Activated B cell treated with CpG ODN at 0.5 μM for 24 hours (primary cell): ENCODE data around the gene UBE2QL1. TPM values are rescaled to one million over a fixed set of nuclear protein-coding genes. Genes with fewer than 3 reads are reported as not detected.

Experiments used
- ATAC-seq: fragments of 200-7000 bp; cut with Tn5 transposase; one replicate; pipeline ENCODE4 v1.10.0; 2021; ENCODE audit warnings: low read depth, mild to moderate bottlenecking, moderate library complexity
- CTCF ChIA-PET: fragments of 350-600 bp; sonication (Branson Sonifier 250); formaldehyde crosslinking; loops from one replicate; lab custom pipeline; 2021; ENCODE audit warnings: antibody characterized with exemption; lab: Charles Lee
- POLR2A ChIA-PET: fragments of 350-600 bp; sonication (Branson Sonifier 250); formaldehyde crosslinking; loops from one replicate; lab custom pipeline; 2021; ENCODE audit warnings: antibody characterized with exemption; lab: Charles Lee
- DNase-seq: peaks from one replicate; pipeline ENCODE4 v3.0.0; 2022
- H3K27ac Mint-ChIP-seq: one replicate; pipeline ENCODE4 v1.8.0; 2020; ENCODE audit warnings: mixed read lengths
- H3K27me3 Mint-ChIP-seq: one replicate; pipeline ENCODE4 v1.8.0; 2021; ENCODE audit warnings: mixed read lengths
- H3K36me3 Mint-ChIP-seq: one replicate; pipeline ENCODE4 v1.8.0; 2021; ENCODE audit warnings: low read depth, mixed read lengths
- H3K4me1 Mint-ChIP-seq: one replicate; pipeline ENCODE4 v1.8.0; 2021; ENCODE audit warnings: mixed read lengths
- H3K4me3 Mint-ChIP-seq: one replicate; pipeline ENCODE4 v1.8.0; 2020; ENCODE audit warnings: mild to moderate bottlenecking, mixed read lengths
- H3K9me3 Mint-ChIP-seq: one replicate; pipeline ENCODE4 v1.8.0; 2020; ENCODE audit warnings: mixed read lengths
- intact Hi-C: fragments of 100-400 bp; cut with micrococcal nuclease; formaldehyde crosslinking; loops from one replicate; pipeline ENCODE4 v1.15.1; 2024
- total RNA-seq: library from RNA; stranded (reverse); gene quantifications from 2 replicates; pipeline ENCODE4 v1.2.3, GENCODE V29; 2022
- TF ChIP-seq, protein P1 (sequence below): fragments of 200-600 bp; IDR thresholded peaks from one replicate; pipeline ENCODE4 v1.8.0; 2022; ENCODE audit warnings: antibody characterized with exemption, mild to moderate bottlenecking

The UBE2QL1 gene
- total RNA-seq, 1 donor from 2014 or later = 1.2 TPM

DNA sequence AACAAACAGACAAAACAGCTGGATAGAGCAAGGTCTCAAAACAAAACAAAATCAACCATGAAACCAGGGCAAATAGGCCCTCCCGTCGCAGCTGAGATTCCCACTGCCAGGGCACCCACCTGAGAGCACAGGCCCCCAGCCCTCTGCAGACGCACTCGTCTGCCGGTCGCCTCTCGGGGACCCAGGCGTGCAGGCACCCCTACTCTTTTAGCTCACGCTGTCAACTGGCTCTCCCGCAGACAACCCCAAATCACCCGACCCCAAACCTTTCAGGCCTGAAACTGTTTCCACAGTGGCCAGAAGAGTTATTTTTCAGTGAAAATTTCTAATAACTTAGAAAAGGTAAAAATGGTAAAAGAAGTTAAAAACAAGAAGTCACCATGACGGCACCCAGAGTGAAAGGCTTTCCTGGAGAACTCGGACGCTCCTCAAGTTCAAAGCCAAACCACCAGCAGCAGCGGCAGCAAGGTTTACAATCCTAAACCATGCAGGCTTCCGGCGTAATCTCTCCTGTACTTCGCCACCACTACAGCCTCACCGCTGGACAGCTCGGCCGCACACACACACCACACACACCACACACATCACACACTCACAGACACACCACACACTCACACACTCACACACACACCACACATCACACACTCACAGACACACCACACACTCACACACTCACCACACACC is 1.9 kb upstream of the UBE2QL1 start:
- Mint-ChIP-seq H3K27me3 (peaks cover 37% of the 10 kb centered on the region), H3K27ac (no peak overlapping the region), H3K4me3 (no peak overlapping the region), H3K36me3 (no peaks in the 10 kb centered on the region), H3K4me1 (peaks cover 14% of the 10 kb centered on the region), H3K9me3 (no peaks in the 10 kb centered on the region)
- intact Hi-C loops = loop anchor here (10.0 kb wide), 1 partner anchor 128 kb away; no protein-coding TSS in a partner anchor
- TF ChIP-seq, protein P1, sequence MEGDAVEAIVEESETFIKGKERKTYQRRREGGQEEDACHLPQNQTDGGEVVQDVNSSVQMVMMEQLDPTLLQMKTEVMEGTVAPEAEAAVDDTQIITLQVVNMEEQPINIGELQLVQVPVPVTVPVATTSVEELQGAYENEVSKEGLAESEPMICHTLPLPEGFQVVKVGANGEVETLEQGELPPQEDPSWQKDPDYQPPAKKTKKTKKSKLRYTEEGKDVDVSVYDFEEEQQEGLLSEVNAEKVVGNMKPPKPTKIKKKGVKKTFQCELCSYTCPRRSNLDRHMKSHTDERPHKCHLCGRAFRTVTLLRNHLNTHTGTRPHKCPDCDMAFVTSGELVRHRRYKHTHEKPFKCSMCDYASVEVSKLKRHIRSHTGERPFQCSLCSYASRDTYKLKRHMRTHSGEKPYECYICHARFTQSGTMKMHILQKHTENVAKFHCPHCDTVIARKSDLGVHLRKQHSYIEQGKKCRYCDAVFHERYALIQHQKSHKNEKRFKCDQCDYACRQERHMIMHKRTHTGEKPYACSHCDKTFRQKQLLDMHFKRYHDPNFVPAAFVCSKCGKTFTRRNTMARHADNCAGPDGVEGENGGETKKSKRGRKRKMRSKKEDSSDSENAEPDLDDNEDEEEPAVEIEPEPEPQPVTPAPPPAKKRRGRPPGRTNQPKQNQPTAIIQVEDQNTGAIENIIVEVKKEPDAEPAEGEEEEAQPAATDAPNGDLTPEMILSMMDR = no peak
- DNase-seq (no peak), ATAC-seq (no peak)
- ChIA-PET CTCF (no interaction called here), POLR2A (no interaction called here)

DNA sequence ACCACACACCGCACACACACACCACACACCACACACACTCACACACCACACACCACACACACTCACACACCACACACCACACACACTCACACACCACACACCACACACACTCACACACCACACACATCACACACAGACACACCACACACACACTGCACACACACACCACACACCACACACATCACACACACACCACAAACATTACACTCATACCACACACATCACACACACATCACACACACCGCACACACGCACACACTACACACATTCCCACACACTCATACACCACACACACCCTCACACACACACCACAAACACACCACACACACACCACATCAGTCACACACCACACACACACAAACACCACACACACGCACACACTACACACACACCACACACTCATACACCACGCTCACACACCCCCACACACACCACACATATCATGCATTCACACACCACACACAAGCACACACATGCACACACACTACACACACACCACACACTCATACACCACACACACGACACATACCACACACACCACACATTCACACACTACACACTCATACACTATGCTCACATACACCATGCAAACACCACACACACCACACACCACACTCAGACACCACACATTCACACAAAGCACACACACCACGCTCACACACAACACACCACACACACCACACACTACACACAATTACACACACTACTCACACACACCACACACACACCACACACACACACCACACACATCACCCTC is 1.1 kb upstream of the UBE2QL1 start:
- CTCF ChIA-PET = no interaction called here
- ATAC-seq = no peak
- TF ChIP-seq, protein P1 = no peak
- no peak for DNase-seq
- Mint-ChIP-seq H3K36me3 (no peaks in the 10 kb centered on the region), H3K9me3 (no peaks in the 10 kb centered on the region), H3K4me1 (peaks cover 14% of the 10 kb centered on the region), H3K27ac (no peak overlapping the region), H3K27me3 (peaks cover 37% of the 10 kb centered on the region), H3K4me3 (no peak overlapping the region)
- POLR2A ChIA-PET = no interaction called here
- intact Hi-C loops = loop anchor here (2.0 to 10.0 kb wide), 2 partner anchors 69 to 127 kb away; partner anchors contain the start of gene MED10

DNA sequence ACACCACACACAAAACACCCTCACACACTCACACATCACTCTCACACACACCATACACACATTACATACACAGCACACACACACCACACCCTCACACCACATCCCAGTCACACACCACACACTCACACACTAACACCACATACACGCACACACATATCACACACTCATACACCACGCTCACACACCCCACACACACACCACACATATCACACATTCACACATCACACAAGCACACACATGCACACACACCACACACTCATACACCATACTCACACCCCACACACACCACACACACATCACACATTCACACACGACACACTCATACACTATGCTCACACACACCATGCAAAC is 543 bp upstream of the UBE2QL1 start:
- no peak overlapping the region for H3K27ac Mint-ChIP-seq
- H3K9me3 Mint-ChIP-seq = no peaks in the 10 kb centered on the region
- ChIA-PET POLR2A (no interaction called here), CTCF (no interaction called here)
- H3K4me3 Mint-ChIP-seq = no peak overlapping the region
- TF ChIP-seq, protein P1 = no peak
- H3K27me3 Mint-ChIP-seq = peaks cover 41% of the 10 kb centered on the region
- no peaks in the 10 kb centered on the region for H3K36me3 Mint-ChIP-seq
- ATAC-seq (no peak), DNase-seq (no peak)
- intact Hi-C loops = loop anchor here (2.0 to 10.0 kb wide), 2 partner anchors 69 to 127 kb away; partner anchors contain the start of gene MED10
- H3K4me1 Mint-ChIP-seq = peaks cover 14% of the 10 kb centered on the region

DNA sequence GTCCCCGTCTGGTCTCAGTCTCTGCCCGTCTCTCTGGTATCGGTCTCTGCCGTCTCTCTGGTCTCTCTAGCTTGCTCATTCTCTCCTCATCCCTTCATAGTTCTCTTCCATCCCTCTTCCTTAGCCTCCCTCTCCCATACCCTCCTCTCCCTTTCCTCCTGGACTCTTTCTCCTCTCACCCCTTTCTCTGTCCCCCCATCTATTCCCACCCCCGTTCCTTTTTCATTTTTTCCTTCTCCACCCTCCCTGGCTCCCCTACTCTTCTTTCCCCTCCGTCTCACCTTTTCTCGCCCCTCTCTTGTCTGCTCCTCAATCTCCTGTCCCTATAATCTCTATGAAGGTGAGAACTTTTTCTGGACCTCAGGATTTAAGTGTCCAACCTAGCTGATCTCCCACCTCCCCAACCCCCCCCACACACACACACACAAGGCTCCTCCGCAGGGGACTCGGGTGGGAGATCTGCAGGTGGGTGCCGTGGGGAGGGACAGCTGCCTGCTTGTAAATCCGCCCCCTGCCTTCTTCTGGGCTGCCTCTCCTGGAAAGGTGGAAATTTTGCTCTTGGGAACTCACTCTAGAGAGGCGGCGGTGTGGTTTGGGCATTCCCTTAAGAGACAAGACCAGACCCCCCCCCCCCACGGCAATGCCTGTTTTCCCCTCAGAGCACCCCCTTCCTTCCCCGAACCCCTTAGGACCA is 953 bp downstream of the UBE2QL1 start:
- no peaks in the 10 kb centered on the region for H3K9me3 Mint-ChIP-seq
- no peak for ATAC-seq
- peaks cover 14% of the 10 kb centered on the region for H3K4me1 Mint-ChIP-seq
- intact Hi-C loops = loop anchor here (2.0 to 10.0 kb wide), 3 partner anchors 31 to 125 kb away; partner anchors contain the start of gene MED10
- ChIA-PET CTCF (no interaction called here), POLR2A (no interaction called here)
- no peak for DNase-seq
- no peaks in the 10 kb centered on the region for H3K36me3 Mint-ChIP-seq
- H3K4me3 Mint-ChIP-seq = peak overlapping the region; percentile 78
- TF ChIP-seq, protein P1 = no peak
- H3K27me3 Mint-ChIP-seq = peaks cover 44% of the 10 kb centered on the region
- peak overlapping the region; percentile 20 for H3K27ac Mint-ChIP-seq
